ENCODE results near the gene GPR62.

GRCh38 chr3:51968170-51968775 lies 13.1 kb downstream of the GPR62 start:
- TF ChIP-seq EZH2 (IDR thresholded peaks at IDR 0.05; ENCODE audit: borderline replicate concordance, low read depth, low read length) (no peak), ZBED1 (IDR thresholded peaks at IDR 0.05) (no peak), KLF6 (CRISPR knock-in tag; IDR thresholded peaks at IDR 0.05; ENCODE audit: borderline replicate concordance) (no peak)
- TF ChIP-seq, protein P1, sequence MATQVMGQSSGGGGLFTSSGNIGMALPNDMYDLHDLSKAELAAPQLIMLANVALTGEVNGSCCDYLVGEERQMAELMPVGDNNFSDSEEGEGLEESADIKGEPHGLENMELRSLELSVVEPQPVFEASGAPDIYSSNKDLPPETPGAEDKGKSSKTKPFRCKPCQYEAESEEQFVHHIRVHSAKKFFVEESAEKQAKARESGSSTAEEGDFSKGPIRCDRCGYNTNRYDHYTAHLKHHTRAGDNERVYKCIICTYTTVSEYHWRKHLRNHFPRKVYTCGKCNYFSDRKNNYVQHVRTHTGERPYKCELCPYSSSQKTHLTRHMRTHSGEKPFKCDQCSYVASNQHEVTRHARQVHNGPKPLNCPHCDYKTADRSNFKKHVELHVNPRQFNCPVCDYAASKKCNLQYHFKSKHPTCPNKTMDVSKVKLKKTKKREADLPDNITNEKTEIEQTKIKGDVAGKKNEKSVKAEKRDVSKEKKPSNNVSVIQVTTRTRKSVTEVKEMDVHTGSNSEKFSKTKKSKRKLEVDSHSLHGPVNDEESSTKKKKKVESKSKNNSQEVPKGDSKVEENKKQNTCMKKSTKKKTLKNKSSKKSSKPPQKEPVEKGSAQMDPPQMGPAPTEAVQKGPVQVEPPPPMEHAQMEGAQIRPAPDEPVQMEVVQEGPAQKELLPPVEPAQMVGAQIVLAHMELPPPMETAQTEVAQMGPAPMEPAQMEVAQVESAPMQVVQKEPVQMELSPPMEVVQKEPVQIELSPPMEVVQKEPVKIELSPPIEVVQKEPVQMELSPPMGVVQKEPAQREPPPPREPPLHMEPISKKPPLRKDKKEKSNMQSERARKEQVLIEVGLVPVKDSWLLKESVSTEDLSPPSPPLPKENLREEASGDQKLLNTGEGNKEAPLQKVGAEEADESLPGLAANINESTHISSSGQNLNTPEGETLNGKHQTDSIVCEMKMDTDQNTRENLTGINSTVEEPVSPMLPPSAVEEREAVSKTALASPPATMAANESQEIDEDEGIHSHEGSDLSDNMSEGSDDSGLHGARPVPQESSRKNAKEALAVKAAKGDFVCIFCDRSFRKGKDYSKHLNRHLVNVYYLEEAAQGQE (IDR thresholded peaks at IDR 0.05; ENCODE audit: borderline replicate concordance), result no peak
- TF ChIP-seq, protein P1 (CRISPR knock-in tag; IDR thresholded peaks at IDR 0.05; ENCODE audit: low read depth), result no peak

Data from K562 (cell line).